Measurements from ENCODE around the gene CARS2.

DNA sequence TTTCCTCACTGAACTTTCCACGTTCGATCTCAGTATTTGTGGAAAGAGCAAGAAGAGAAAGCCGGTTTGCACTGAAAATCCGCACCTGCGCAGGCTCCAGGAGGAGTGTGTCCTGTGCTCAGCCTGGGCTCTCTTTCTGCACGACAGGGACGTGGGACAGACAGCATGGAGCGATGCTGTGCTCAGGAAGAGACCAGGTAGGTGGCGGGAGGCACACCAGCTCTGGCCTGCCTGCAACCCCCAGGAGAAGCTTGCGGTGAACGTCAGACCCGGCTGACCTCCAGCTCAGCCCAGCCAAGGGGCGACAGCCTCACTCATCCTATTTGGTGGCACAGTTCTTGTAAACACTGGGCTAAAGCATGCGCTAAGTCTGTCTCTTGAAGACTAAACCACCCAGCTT is 54.6 kb downstream of the CARS2 start:
- TF ChIP-seq POLR2AphosphoS5 (IDR thresholded peaks at IDR 0.05; ENCODE audit: low read depth, low read length) (no peak), POLR2A (IDR thresholded peaks at IDR 0.05; ENCODE audit: low read depth, low read length) (no peak)
